K562 (cell line): ENCODE results near the gene BMI1.

Experiments used
- ATF4 ChIP-seq: fragments of 450-650 bp; formaldehyde crosslinking; IDR thresholded peaks from 2 replicates; pipeline ENCODE4 v1.4.0; 2022; ENCODE audit warnings: mild to moderate bottlenecking, moderate library complexity
- CTCF ChIP-seq, 3 experiments: IDR thresholded peaks in 2 of 3; conservative IDR thresholded peaks in 1 of 3; 2 replicates each; pipeline ENCODE4 v1.5.1; 2011 to 2012; ENCODE audit warnings: low read length in 3 of 3, mild to moderate bottlenecking in 3 of 3, control low read depth in 2 of 3, improper control_type of control experiment in 1 of 3, inconsistent platforms in 1 of 3, low read depth in 1 of 3, mixed read lengths in 1 of 3, moderate library complexity in 1 of 3; ENCODE audit not compliant: insufficient read depth in 2 of 3
- DACH1 ChIP-seq: fragments of 450-650 bp; IDR thresholded peaks from 2 replicates; pipeline ENCODE4 v1.6.1; 2018; ENCODE audit not compliant: partially characterized antibody
- DLX4 ChIP-seq: fragments of 250-450 bp; sonication (Bioruptor Pico); IDR thresholded peaks from 2 replicates; pipeline ENCODE4 v1.6.1; 2021; ENCODE audit warnings: mild to moderate bottlenecking
- ELK1 ChIP-seq: sonication (generic); formaldehyde crosslinking; IDR thresholded peaks from 2 replicates; pipeline ENCODE4 v1.8.1; 2022; ENCODE audit warnings: missing genetic modification reagents
- JUND ChIP-seq, 2 experiments: IDR thresholded peaks; 2 replicates in 1 of 2; 3 replicates in 1 of 2; pipeline ENCODE4 v1.6.1; 2011; ENCODE audit warnings: borderline replicate concordance in 2 of 2, low read depth in 2 of 2, low read length in 2 of 2, improper control_type of control experiment in 1 of 2, missing biosample characterization in 1 of 2, missing genetic modification characterization in 1 of 2, missing genetic modification reagents in 1 of 2
- POLR2AphosphoS2 ChIP-seq: IDR thresholded peaks from 2 replicates; pipeline ENCODE4 v1.6.1; 2012; ENCODE audit warnings: low read length, improper control_type of control experiment
- SMAD2 ChIP-seq: fragments of 150-350 bp; IDR thresholded peaks from 2 replicates; pipeline ENCODE4 v1.6.1; 2014; ENCODE audit warnings: low read depth, mild to moderate bottlenecking, low read length
- SRF ChIP-seq, 2 experiments: fragments of 250-450, 450-650 bp in 1 of 2; sonication (Bioruptor Pico) in 1 of 2; sonication (generic) in 1 of 2; formaldehyde crosslinking; IDR thresholded peaks; 2 replicates each; pipeline versions ENCODE4 v1.5.0 to v1.5.1; 2020 to 2022; ENCODE audit warnings: mild to moderate bottlenecking in 1 of 2, missing genetic modification reagents in 1 of 2
- TARDBP ChIP-seq: fragments of 450-650 bp; IDR thresholded peaks from 2 replicates; pipeline ENCODE4 v1.6.1; 2016
- ZNF282 ChIP-seq: sonication (generic); formaldehyde crosslinking; IDR thresholded peaks from 2 replicates; pipeline ENCODE4 v1.8.1; 2023; ENCODE audit warnings: missing genetic modification reagents

- TF ChIP-seq CTCF (IDR thresholded peaks at IDR 0.05 in 2 of 3, conservative IDR thresholded peaks at IDR 0.05 in 1 of 3; ENCODE audit: insufficient read depth in 2 of 3, low read depth in 1 of 3, low read length in 3 of 3) (no peak), SMAD2 (no peak), ELK1 (CRISPR knock-in tag) (no peak), ATF4 (CRISPR knock-in tag) (no peak), TARDBP (no peak), DLX4 (CRISPR knock-in tag) (no peak), ZNF282 (no peak), JUND (IDR thresholded peaks at IDR 0.05; ENCODE audit: borderline replicate concordance, low read depth, low read length) (no peak), JUND (tag; IDR thresholded peaks at IDR 0.05; ENCODE audit: borderline replicate concordance, low read depth, low read length) (no peak), SRF (CRISPR knock-in tag; IDR thresholded peaks at IDR 0.05) (no peak), POLR2AphosphoS2 (no peak), DACH1 (no peak)
Measured at GRCh38 chr10:22346096-22346661, 25.3 kb downstream of the BMI1 start.
